Stimulated activated CD8-positive, alpha-beta memory T cell treated with anti-CD3 and anti-CD28 coated beads, Interleukin-7, amount 100 ng/mL, for 24 hours (primary cell): Measurements from ENCODE around the gene PLXNA4.

Source experiments
- DNase-seq: peaks from one replicate; pipeline ENCODE4 v3.0.0-alpha.2; 2020; ENCODE audit warnings: low read depth

The PLXNA4 gene

DNA sequence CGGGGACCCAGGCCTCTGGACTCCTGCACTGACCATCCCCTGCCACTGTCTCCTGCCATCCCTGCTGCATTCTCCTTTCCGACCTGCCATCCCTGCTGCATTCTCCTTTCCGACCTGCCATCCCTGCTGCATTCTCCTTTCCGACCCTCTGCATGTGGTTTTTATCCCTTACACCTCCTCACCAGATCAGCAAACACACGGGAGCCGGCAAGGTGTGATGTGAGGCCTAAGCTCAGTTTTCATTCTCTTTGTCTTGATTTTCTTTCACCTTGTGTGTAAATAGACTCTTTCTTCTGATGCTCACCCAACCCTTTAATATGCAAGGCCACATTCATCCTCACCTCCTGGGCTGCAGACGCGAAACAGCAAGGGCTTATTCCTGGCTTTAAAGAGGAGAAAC, 11.4 kb downstream of the PLXNA4 start:
- DNase-seq = no peak

DNA sequence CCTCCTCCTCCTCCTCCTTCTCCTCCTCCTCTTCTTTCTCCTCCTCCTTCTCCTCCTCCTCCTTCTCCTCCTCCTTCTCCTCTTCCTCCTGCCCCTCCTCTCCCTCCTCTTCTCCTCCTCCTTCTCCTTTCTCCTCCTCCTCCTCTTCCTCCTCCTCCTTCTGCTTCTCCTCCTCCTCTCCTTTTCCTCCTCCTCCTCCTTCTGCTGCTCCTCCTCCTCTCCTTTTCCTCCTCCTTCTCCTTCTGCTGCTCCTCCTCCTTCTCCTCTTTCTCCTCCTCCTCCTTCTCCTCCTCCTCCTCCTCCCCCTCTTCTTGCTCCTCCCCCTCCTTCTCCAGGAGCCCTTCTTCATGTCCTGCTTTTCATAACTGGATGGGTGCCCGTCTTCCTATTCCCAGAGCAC, 12.2 kb downstream of the PLXNA4 start:
- no peak for DNase-seq

DNA sequence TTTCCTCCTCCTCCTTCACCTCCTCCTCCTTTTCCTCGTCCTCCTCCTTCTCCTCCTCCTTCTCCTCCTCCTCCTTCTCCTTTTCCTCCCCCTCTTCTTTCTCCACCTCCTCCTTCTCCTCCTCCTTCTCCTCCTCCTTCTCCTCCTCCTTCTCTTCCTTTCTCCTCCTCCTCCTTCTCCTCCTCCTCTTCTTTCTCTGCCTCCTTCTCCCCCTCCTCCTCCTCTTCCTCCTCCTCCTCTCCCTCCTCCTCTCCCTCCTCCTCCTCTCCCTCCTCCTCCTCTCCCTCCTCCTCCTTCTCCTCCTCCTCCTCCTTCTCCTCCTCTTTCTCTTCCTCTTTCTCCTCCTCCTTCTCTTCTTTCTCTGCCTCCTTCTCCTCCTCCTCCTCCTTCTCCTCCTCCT, 13.6 kb downstream of the PLXNA4 start:
- no peak for DNase-seq

DNA sequence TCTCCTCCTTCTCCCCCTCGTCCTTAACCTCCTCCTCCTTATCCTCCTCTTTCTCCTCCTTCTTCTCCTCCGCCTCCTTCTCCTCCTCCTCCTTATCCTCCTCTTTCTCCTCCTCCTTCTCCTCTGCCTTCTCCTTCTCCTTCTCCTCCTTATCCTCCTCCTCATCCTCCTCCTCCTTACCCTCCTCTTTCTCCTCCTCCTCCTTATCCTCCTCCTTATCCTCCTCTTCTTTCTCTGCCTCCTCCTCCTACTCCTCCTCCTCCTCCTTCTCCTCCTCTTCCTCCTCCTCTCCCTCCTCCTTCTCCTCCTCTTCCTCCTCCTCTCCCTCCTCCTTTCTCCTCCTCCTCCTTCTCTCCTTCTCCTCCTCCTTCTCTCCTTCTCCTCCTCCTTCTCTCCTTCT, 14.5 kb downstream of the PLXNA4 start:
- DNase-seq = no peak

DNA sequence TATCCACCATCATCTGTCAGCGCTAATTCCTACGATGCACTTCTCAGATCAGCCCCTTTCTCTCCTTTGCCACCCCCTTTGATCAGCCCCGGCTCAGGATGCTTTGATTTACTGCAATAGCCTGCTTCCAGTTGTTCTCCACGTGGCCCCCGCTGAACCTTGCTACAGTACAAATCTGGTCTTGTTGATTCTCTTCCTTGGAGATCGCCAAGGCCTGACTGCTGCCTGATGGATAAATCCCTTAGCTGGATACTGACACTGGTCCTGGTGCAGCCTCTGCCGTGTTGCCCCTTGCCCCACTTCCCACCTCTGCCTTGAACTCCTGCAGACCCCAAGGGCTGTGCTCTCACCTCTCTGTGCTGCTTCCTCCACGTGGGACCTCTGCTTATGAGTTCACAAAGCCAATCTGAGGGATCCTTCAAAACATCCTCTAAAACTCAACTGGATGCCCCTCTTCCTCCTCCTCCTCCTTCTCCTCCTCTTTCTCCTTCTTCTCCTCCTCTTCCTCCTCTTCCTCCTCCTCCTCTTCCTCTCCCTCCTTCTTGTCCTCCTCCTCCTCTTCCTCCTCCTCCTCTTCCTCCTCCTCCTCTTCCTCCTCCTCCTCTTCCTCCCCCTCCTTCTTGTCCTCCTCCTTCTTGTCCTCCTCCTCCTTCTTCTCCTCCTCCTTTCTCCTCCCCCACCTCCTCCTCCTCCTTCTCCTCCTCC, 15.3 kb downstream of the PLXNA4 start:
- DNase-seq = no peak

DNA sequence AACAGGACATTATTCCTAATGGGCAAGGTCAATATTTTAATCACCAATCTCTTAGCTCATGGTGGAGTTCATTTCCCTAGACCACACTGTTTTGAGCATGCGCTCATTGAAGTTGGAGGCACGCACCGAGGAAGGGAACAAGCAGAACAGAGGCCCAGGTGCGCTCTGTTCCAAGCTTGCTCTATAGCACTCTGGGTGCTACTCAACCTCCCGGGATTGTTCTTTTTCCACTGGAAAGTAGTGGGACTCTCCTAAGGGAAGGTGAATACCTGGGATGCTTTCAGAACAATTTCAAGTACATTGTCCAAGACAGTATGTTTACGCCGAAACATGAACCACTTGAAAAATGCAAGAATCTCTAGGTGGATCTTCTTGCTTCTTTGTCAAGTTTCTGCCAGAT, 16.2 kb downstream of the PLXNA4 start:
- DNase-seq = no peak

DNA sequence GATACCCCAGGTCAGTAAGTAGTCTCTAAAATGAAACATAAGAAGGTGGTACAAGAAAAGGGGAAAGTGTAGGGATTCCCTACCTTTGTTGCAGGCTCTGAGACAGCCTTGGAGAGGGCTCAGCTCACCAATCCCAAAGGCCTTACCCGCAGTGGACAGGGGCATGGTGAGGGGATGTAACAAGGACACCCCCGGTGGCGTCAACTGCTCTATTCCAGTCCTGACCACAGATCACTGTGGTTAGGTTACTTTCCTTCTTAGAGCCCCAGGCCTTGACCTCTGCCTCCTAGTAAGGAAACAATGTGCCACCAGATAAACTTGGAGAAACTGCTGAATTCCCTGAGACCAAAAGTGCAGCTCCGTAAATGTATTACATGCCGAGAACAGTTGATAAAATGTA, 17.5 kb downstream of the PLXNA4 start:
- no peak for DNase-seq

DNA sequence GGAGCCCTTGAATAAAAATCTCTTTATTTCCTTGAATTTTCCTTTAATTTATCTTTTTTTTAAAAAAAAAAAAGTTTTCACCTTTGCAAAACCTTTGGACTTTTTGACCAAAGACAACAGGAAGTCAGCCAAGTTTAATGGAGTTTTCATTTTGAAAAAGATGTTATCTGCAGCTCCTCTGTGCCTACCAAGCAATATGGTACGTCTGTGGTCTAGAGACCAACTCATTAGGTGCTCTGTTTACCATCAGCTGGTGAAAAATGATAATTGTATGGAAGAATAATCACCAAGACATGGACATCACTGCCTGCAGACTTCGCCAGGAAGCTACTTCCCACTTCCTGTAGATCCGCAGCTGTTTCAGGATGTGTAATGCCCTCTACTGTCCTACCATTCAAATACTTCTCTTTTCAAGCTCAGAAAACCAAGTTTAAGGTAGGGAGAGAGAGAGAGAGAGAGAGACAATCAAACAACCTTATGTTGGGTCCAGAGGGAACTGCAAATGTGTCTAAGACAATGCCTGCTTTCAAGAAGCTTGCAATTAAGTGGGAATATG, 18.7 kb downstream of the PLXNA4 start:
- no peak for DNase-seq

DNA sequence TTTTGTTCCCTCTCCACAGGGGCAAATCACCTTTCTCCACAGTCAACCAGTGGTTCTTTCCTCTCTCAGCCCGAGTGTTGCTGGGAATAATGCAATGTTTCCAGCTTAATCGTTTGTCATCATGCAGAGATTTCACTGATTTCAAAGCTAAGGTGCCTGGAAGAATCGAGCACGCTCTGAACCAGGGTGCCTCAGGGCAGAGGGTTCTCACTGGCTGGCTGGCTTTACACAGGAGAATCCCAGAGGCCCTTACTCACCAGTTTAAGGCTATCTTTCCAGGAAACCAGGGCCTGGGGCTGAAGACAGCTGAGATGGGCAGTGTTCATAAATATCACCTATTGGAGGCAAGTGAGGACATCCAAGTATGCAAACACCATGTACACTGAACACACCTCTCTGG, 21.8 kb downstream of the PLXNA4 start:
- DNase-seq = no peak

DNA sequence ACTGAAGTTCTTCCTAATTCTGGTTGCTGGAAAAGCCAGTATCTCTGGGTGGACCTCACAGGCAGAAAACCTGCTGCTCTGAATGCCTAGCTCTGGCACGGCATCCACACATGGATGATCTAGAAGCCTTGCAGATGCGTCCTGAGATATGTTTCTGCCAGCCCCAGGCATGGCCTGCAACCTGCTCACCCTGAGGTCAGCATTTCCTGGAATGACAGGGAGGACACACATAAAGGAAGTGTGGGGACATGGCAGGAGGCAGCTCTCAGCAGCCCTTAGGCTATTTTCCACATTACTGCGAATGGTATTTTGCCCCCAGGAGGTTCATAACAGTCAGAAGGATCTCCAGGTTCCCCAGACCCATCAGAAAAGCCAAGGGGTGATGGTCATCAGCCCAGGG, 23.2 kb downstream of the PLXNA4 start:
- DNase-seq = no peak

DNA sequence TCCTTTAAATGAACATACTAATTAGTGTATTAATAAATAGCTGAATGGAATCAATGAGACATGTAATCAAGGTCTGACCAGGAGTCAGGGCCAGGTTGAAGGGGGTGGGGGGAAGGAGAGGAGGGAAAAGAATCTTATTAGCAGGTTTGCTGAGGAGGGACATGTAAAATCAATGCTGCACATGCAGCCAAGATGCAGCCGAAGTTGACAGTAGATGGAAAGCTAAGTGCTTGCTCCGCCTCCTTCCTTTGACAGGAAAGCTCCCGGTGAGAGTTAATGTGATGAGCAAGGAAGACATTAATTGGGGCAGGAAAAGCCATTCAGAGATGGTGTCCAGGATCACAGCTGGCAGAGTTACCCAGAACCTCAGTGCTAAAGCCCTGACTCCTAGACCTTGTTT, 24.4 kb downstream of the PLXNA4 start:
- DNase-seq = no peak

DNA sequence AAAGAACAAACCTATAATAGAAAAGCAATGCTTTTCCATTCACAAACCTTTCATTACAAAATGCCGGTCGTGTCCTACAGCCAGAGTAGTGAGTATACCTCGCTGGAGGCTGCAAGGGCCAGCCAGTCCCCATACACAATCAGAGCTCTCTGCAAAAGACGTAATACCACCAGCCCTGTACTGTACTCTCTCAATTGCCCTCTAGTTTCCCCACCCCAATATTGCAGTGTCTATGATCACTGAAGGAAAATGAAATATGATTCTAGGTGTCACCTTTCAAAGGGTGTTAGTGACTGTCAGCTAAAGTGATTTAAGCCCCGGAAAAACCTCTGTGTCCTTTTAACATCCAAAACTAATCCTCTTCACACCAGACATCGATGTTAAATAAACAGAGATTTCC, 24.8 kb downstream of the PLXNA4 start:
- DNase-seq = no peak

DNA sequence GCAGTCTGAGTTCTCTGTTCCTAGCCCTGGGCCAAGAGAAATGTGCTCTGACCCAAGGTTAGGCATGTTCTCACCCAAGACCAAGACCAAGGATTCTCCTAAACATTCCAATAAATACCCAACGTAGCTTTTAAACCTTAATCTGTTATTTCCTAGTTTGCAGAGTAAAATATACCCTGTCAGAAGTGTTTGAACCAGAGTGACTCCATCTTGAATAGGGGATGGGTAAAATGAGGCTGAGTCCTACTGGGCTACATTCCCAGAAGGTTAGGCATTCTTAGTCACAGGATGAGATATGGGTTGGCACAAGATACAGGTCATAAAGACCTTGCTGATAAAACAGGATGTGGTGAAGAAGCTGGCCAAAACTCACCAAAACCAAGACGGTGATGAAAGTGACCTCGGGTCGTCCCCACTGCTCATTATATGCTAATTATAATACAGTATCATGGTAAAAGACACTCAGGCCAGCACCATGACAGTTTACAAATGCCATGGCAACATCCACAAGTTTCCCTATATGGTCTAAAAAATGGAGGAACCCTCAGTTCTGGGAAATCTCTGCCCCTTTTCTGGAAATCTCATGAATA, 27.7 kb downstream of the PLXNA4 start:
- no peak for DNase-seq

DNA sequence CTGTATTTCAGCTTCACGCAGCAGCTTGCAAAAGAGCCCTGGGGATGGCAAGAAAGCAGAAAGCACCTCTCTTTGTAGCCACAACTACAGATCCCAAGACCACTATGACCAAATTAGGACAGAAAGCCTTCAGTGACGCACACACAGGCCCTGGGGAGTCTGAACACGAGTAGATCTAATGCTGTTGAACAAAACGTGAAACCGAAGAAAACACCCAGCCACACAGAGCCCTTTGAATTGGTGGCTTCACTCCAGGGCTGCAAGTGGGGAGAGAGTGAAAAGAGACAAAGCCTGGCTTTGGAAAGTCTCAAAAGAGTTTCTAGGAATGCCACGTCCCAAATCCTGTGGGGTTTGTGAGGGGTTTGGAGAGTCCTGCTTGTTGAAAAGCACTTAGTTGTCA, 28.4 kb downstream of the PLXNA4 start:
- DNase-seq = no peak

DNA sequence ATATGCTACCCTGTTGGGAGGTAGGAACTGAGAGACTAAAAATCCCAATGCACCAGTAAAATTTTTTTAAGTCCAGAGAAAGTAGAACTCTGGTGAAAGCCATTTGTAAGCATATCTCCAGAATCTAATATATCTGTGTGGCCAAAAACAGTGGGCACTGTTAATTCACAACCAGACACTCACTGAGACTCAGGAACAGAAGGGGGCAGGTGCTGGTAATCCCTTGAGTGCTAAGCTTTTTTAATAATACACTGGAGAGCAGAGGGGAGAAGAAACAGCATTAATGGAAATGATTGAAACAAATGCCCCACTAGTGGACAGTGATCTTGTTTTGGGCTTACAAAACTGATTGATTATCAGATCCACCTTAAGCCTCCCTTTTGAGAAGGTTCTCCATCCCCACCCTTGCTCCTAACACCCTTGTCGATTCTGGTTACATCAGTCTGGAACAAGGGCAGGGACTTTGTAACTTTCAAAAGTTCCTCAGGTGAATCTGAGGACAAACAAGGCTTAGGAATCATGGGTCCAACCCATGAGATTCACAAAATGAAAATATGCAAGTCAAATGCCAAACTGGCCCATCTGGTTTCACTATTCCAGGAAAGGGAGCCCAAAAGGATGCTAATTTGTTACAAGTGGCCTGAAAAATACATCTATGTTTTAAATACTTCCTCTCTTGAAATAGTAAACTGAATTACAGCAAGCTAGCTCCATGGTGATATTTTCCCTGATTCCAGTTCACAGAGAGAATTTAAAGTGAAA, 29.7 kb downstream of the PLXNA4 start:
- DNase-seq = no peak

DNA sequence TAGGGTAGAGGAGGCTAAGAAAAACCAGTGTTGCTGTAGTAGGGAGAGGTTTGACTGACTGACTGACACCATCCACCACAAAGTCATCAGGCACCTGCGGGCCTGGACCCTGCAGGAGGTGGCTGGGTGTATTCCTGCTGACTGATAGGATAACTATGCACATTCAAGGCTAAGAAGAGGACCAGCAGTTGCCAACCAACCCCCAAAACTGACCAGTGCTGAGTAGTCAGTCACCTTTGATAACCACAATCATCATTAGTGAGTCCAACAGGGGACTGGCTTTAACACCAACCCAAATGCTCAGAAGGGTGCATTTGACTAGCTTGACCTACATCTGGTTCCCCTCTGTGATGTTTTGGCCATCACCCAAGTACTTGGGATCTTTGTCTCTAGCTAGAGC, 30.5 kb downstream of the PLXNA4 start:
- no peak for DNase-seq

DNA sequence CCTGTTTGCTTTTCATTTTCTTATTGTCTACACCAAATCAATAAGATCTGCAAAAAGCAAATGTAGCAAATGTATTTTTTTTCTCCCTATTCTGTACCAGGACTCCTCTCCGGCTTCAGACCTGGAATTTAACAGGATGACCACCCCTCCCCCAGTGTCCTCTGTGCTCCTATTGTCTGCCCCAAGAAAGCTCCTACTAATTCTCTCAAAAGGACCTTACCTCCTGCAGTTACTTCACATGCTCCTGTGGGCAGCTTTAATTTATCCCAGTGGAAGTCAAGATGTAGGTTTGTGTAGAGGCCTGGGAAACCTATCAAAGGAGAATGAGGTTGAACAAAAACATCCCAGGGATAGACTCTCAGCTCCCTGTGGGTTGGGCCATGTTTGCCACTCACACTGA, 31.3 kb downstream of the PLXNA4 start:
- no peak for DNase-seq

DNA sequence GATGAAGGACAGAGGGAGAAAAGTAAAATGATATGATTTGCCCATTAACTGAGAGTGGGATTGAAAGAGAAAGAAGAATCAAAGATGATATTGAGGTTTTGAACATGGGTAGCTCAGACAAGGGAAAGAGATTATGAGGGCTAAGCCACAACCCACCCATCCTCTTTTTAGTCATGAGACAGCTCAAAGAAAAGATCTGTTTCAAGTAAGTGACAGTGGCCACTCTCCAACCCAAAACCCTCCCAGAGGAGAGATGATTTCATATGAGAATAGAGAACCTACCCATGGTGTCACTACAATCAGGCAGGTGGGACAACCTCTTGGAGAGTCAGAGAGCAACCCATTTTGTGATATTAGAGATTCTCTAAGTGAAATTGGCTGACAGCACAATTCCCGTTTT, 32.2 kb downstream of the PLXNA4 start:
- no peak for DNase-seq

DNA sequence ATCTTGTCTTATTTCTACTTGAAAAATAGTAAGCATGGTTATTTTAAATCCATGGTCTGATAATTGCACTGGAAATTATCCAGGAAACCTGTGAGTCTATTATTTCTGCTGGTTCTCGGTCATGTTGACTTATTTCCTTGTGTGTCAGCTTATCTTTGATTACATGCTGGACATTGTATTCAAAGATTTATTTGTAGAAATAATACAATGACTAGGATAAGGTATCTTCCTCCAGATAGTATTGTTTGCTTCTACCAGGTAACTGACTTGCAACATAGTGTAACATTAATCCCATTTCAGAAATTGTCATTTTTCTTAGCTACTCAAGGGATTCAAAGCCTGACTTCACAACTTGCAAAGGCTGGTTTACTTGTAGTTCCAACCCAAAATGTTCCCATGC, 33.4 kb downstream of the PLXNA4 start:
- DNase-seq = no peak

DNA sequence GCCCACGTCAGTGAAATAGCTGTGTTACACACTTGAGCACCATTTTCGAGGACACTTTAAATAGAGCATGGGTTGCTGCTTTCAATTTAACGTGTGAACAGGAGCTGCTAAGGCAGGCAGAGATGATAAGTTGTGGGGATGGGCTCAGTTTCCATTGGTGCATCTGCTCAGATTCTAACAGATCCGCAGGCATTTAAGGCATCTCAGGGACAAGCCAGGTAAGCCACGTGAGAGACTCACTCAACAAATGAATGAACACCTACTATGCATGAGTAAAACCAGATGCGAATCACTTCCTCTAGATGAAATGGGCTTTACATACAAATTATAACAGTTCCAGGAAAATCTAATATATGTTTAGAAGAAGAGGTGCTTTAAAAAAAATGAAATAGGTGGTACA, 34.6 kb downstream of the PLXNA4 start:
- DNase-seq = no peak

DNA sequence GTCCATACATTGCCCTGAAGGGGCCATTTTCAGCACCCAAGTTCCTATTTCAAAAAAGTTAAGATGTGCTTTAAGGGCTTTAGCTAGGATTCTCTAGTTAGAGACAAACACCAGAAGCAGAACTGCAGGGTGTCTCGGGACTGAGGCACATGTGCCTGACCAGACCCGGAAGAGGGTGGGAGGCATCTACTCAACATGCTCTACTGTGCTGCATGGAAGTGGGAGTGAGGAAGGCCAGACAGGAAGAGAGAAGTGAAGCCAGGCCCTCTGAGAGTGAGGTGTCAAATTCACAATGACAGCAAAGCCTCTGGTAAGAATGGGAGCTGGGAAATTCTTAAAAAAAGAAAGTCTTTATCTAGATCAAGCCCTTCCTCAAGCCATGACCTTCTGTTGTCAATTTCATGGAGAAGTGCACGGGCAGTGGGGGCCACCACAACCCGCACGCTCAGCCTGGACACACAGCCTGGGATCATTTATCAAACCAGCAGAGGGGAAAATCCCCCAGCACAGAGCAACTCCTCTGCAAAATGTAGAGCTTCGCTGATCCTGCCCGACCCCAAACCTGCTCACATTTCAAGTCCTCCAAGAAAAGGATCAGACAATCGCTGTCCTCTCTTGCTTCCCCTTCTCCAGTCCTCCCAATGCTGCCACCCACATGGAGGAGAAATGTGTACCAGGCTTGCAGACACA, 38.7 kb downstream of the PLXNA4 start:
- DNase-seq = no peak

DNA sequence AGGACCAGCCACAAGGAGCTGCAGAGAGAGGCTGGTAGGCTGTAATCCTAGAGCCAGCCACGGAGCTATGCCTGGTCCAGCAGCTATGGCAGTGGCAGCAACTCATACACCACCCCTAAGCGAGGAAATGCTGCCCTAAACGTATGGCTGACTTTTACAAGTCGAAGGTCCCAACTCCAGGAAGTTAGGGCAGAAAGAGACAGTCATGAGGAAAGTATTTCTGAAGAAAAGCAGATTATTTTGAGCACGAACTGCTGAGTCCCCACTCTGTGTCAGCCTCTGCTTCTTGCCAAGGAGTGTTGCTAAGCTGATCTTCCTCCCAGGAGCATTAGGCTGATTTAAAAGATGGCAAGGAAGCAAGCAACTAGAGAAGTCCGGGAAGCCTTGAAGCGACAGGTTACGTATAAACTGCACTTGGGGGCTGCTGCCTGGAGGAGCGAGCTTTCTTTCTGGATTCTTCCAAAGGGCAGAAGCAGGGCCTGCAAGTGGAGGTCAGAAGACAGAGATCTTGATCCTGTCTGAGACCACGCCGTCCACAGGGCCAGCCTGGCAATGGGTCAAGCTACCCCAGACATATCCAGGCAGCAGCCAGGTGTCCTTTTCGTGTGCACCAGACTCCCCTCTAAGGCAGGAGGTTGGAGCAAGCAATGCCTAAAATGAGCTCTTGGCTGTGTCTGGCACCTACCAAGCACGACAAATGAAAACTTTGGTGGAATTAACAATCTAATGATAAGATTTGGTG, 39.4 kb downstream of the PLXNA4 start:
- DNase-seq = no peak
